Astrocyte of the cerebellum (primary cell): ENCODE results near the gene SEC61A1.

Experiments
- DNase-seq: peaks from one replicate; pipeline ENCODE4 v3.0.0-alpha.2; 2011; ENCODE audit warnings: low read depth
- H3K4me3 ChIP-seq: 2 replicates; pipeline ENCODE4 v1.5.1; 2011; ENCODE audit warnings: mild to moderate bottlenecking, low read depth, low read length, moderate library complexity
- in situ Hi-C: cut with HindIII; loops from 2 replicates; pipeline ENCODE4 v1.10.0; 2017; ENCODE audit warnings: low sequenced_read_pairs
- TF ChIP-seq, protein P1 (sequence below): IDR thresholded peaks from 2 replicates; pipeline ENCODE4 v1.5.1; 2012; ENCODE audit warnings: low read length, low read depth, moderate library complexity, mild to moderate bottlenecking; ENCODE audit errors: missing control alignments

The SEC61A1 gene

GRCh38 chr3:128079823-128080222 lies 27.6 kb downstream of the SEC61A1 start:
- H3K4me3 ChIP-seq: no peak overlapping the region
- no peak for DNase-seq
- in situ Hi-C loops: no loop called here
- TF ChIP-seq, protein P1, sequence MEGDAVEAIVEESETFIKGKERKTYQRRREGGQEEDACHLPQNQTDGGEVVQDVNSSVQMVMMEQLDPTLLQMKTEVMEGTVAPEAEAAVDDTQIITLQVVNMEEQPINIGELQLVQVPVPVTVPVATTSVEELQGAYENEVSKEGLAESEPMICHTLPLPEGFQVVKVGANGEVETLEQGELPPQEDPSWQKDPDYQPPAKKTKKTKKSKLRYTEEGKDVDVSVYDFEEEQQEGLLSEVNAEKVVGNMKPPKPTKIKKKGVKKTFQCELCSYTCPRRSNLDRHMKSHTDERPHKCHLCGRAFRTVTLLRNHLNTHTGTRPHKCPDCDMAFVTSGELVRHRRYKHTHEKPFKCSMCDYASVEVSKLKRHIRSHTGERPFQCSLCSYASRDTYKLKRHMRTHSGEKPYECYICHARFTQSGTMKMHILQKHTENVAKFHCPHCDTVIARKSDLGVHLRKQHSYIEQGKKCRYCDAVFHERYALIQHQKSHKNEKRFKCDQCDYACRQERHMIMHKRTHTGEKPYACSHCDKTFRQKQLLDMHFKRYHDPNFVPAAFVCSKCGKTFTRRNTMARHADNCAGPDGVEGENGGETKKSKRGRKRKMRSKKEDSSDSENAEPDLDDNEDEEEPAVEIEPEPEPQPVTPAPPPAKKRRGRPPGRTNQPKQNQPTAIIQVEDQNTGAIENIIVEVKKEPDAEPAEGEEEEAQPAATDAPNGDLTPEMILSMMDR: no peak

GRCh38 chr3:128080323-128081080 lies 28.3 kb downstream of the SEC61A1 start:
- TF ChIP-seq, protein P1: no peak
- in situ Hi-C loops: no loop called here
- no peak overlapping the region for H3K4me3 ChIP-seq
- DNase-seq: peak; percentile 77

DNA sequence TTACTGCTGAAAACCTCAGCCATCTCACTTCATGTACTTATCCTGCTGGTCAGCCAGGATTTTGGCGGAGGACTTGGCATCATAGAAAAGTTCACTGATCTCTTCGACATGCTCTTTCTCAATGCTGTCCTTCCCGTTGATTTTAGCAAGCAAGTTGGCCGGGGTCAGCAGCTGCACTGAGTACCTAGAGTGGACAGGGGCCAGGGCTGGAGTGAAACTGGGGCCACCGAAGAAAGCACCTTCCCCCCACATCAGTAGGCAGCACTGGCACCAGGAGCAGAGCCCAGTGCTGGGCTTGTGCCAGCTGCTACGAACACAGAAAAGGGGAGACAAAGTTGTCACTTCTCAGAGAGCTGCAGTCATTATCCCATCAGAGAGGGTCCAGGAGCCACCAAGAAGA lies 29.0 kb downstream of the SEC61A1 start:
- in situ Hi-C loops: no loop called here
- H3K4me3 ChIP-seq: no peak overlapping the region
- TF ChIP-seq, protein P1: no peak
- no peak for DNase-seq

- in situ Hi-C loops: no loop called here
- no peak overlapping the region for H3K4me3 ChIP-seq
- TF ChIP-seq, protein P1: no peak
- DNase-seq: no peak
Measured at GRCh38 chr3:128081846-128082245, 29.6 kb downstream of the SEC61A1 start.

GRCh38 chr3:128082546-128082945 lies 30.3 kb downstream of the SEC61A1 start:
- TF ChIP-seq, protein P1: no peak
- DNase-seq: no peak
- in situ Hi-C loops: no loop called here
- no peak overlapping the region for H3K4me3 ChIP-seq

GRCh38 chr3:128083396-128083795 lies 31.2 kb downstream of the SEC61A1 start:
- TF ChIP-seq, protein P1: no peak
- no peak overlapping the region for H3K4me3 ChIP-seq
- DNase-seq: no peak
- in situ Hi-C loops: no loop called here
